Measurements from ENCODE around the gene PLA2G4C.

Gene PLA2G4C

GRCh38 chr19:48051335-48052033 lies 59.1 kb downstream of the PLA2G4C start:
- peak; percentile 73 for DNase-seq

DNA sequence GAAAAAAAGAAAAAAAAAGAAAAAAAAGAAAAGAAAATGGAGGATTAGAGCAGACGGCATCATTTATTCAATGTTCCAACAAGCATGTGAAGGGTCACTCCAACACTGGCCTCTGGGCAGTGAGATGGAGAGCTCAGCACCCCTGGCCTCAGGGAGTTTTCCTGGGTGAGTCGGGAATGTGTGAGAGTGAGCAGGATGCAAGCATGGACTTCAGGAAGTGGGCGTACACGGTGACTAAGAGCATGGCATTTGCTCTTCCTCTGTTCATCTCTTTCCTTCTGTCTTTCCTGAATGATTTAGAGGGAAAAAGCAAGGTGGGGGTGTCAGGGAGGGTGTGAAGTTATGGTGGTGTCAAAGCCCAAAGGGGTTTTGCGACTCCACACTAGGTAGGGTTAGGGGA lies 66.1 kb downstream of the PLA2G4C start:
- no peak for DNase-seq

GRCh38 chr19:48043675-48044258 lies 66.8 kb downstream of the PLA2G4C start, which contains the start of gene CABP5:
TSS of gene CABP5 (minus strand) at chr19:48044079. CDS start at chr19:48043922, 157 bp downstream.
- DNase-seq, result peak; percentile 22

DNA sequence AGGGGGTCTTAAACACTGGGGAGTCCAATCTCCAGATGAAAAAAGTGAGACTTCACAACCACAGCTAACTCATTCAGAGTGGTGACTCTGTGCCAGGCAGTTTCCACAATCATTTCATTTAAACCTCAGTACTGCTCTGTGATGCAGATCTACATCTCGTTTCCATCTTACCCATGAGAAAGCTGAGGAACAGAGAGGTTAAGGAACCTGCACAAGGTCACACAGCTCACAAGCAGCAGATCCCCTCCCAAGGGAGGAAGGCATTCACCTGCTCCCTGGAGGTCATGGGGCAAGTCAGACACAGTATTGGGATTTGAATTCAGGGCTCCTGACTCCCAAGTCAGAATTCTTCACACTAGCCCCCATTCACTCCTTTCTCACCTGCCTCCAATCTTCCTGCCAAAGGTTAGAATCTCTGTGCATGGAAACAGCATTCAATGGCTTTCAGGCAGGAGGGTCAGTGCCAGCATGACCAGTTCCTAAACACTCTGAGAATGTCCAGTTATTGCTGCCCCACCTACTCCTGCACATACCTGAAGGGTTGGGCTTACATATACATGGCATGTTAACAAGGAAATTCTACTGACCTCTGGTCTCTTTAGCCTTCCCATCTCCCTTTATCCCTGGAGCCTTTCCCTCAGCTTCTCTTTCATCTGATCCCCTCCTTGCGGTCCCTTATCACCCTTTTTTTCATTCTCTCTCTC lies 68.6 kb downstream of the PLA2G4C start:
- DNase-seq, result no peak

DNA sequence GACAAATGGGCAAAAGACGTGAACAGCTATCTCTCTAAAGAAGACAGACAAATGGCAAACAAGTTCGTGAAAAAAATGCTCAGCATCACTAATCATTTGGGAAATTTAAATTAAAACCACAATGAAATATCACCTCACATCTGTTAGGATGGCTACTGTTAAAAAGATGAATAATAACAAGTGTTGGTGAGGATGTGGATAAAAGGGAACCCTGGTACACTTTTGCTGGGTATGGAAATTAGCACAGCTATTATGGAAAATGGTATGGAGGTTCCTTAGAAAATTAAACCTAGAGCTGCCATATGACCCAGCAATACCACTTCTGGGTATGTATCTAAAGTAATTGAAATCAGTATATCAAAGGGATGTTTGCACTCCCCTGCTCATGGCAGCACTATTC lies 73.9 kb downstream of the PLA2G4C start:
- DNase-seq, result no peak

GRCh38 chr19:48033604-48034003 lies 77.0 kb downstream of the PLA2G4C start:
- DNase-seq, result no peak

- DNase-seq, result no peak
Observed at GRCh38 chr19:48030073-48030472, 80.5 kb downstream of the PLA2G4C start.

DNA sequence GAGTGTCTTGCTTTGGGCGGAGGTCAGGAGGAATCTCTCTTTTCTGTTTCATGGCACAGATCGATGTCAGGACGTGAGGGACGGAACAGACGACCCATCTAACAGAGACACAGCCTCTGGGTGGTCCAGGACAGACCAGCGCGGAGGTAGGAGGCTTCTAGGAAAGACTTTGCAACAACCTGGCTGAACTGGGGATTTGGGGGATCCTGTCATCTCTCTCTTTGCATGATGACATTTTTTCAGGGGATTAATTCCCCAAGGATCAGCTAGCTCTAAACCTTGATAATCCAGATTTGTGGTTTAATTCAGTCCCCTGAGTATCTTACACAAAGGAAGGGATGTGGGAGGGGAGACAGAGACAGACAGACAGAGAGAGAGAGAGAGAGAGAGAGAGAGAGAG lies 81.2 kb downstream of the PLA2G4C start:
- DNase-seq, result no peak

GRCh38 chr19:48025480-48025879 lies 85.1 kb downstream of the PLA2G4C start:
- DNase-seq, result no peak

DNA sequence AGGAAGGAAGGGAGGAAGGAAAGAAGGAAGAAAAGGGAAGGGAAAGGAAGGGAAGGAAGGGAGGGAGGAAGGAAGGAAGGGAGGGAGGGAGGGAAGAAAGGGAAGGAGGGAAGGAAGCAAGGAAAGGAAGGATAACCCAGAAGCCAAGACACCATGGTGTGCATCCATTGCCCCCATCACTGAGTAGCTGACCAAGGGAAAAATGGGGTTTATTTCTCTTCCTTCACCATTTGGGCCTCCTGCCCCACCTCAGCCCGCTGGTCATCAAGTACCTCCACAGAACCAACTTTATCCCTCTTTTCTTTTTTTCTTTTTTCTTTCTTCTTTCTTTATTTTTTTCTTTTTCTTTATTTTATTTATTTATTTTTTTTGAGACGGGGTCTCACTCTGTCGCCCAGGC lies 87.1 kb downstream of the PLA2G4C start:
- DNase-seq, result no peak

GRCh38 chr19:48023011-48023410 lies 87.6 kb downstream of the PLA2G4C start:
- DNase-seq, result no peak

DNA sequence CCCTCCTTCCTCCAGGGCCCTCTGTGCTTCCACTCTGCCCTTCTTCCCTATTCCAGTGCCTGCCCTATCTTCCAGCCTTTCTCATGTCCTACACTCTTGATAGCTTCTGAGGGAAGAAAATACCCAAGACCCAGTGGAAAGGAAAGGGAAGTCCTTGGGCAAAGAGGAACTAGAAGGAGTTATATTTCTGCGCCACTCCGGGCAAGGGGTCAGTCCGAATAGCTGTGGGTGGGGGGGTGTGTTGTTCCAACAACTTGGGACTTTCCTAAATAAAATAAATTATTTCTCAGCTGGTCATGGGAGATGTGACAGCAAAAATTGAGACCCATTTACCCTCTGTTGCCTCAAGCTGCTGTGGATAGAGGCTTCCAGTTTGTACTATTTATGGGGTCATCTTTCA lies 89.9 kb downstream of the PLA2G4C start:
- no peak for DNase-seq

- DNase-seq, result no peak
Observed at GRCh38 chr19:48010932-48011758, 99.5 kb downstream of the PLA2G4C start.

DNA sequence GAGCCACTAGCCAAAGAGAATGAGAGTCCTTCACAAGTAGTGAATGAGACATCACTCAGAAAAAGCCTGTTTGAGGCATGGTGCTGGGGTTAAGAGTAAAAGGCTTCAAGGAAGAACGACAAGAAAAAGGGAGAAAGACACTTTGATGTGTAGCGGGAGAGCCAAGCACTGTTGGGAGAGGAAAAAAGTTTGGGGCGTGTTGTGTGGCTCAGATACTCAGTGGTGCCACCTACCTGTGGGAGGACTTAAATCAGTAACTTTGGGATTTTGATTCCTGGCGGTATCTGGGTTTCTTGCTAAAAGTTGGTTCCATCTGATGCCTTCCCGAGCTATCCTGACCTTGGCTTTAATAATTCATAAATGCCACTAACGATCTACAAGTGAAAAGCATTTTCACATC lies 103.9 kb downstream of the PLA2G4C start:
- peak; percentile 56 for DNase-seq

DNA sequence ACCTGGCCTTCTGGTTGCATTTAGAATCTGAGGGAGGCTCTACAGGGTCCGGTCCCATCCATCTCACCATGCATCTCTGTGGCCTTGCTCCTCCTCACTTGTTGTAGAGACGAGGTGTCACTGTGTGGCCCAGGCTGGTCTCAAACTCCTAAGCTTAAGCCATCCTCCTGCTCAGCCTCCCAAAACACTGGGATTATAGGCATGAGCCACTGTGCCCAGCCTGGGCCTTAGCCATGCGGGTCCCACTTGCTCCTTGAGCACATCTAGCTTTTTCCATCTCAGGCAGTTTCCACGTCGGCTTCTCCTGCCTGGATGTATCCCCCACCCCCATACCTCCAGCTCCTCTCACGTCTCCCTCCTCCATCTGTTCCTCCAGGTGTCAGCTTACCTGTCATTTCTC lies 106.4 kb downstream of the PLA2G4C start:
- DNase-seq, result no peak

GRCh38 chr19:48000846-48001245 lies 109.8 kb downstream of the PLA2G4C start:
- DNase-seq, result no peak

DNA sequence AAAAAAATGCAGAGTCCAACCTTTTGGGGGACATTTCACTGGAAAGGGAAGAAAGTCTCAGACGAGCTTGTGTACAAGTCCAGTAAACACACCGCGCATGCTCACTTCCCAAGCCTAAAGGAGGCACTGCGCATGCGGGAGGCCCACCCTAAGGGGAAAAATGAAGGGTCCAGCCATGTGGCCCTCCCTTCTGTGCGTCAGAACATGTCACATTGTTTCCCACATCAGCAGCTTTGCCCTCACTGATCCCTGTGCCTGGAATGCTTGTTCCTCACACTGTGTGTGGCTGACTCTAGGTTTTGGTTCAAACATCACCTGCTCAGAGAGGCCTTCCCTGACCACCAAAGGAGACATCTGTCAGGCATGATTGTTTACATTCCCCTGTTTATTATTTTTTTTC lies 111.8 kb downstream of the PLA2G4C start:
- no peak for DNase-seq
